Measurements from ENCODE around the gene SPRED2.

DNA sequence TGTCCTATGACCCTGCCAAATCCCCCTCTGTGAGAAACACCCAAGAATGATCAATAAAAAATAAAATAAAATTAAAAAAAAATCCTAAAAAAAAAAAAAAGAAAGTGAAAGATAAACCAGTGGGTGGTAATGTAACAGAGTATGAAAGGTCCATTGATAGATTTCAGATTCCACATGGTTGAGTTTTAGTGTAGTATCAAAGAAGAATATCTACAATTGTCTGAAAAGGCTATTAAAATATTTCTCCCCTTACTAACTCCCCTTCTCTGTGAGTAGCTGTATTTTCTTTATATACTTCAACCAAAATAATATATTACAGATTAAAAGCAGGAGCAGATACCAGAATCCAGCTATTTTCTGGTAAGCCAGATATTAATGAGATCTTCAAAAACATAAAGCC, 92.8 kb downstream of the SPRED2 start:
- TF ChIP-seq, protein P1, sequence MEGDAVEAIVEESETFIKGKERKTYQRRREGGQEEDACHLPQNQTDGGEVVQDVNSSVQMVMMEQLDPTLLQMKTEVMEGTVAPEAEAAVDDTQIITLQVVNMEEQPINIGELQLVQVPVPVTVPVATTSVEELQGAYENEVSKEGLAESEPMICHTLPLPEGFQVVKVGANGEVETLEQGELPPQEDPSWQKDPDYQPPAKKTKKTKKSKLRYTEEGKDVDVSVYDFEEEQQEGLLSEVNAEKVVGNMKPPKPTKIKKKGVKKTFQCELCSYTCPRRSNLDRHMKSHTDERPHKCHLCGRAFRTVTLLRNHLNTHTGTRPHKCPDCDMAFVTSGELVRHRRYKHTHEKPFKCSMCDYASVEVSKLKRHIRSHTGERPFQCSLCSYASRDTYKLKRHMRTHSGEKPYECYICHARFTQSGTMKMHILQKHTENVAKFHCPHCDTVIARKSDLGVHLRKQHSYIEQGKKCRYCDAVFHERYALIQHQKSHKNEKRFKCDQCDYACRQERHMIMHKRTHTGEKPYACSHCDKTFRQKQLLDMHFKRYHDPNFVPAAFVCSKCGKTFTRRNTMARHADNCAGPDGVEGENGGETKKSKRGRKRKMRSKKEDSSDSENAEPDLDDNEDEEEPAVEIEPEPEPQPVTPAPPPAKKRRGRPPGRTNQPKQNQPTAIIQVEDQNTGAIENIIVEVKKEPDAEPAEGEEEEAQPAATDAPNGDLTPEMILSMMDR (IDR thresholded peaks at IDR 0.05), result no peak
- TF ChIP-seq POLR2A (IDR thresholded peaks at IDR 0.05), result no peak
- TF ChIP-seq EP300 (IDR thresholded peaks at IDR 0.05), result no peak

Measured in tibial nerve (tissue), 4 donors.